GM12878 (cell line): ENCODE data around the gene ABCA13. TPM values are rescaled to one million over a fixed set of nuclear protein-coding genes. Genes with fewer than 3 reads are reported as not detected.

Source experiments
- ATAC-seq: fragments of 200-7000 bp; cut with Tn5 transposase; 3 replicates; pipeline ENCODE4 v1.9.1; 2020; ENCODE audit warnings: mild to moderate bottlenecking, moderate library complexity
- BruUV-seq: library from RNA; stranded (reverse); fragments of 400-500 nt; replicated peaks from 2 replicates; lab custom pipeline; 2021; lab: Mats Ljungman, UMichigan
- CTCF ChIA-PET: fragments of 300-600 bp; sonication (Branson Sonifier 250); formaldehyde crosslinking; extraction: SDS; loops from one replicate; lab custom pipeline; 2021; ENCODE audit warnings: inconsistent platforms; lab: Yijun Ruan, JAX
- POLR2A ChIA-PET: fragments of 350-600 bp; formaldehyde crosslinking; extraction: SDS; loops from one replicate; lab custom pipeline; 2021; ENCODE audit warnings: inconsistent platforms; lab: Charles Lee
- RAD21 ChIA-PET: fragments of 300-600 bp; sonication (Branson Sonifier 250); formaldehyde crosslinking; loops from one replicate; lab custom pipeline; 2023; ENCODE audit warnings: antibody characterized with exemption; ENCODE audit not compliant: unreplicated experiment; lab: Charles Lee
- SMC1A ChIA-PET: fragments of 300-600 bp; sonication (Branson Sonifier 250); formaldehyde crosslinking; loops from one replicate; lab custom pipeline; 2023; ENCODE audit not compliant: unreplicated experiment, uncharacterized antibody; lab: Charles Lee
- DNase-seq: peaks from one replicate; pipeline ENCODE4 v3.0.0-alpha.2; 2011; ENCODE audit warnings: low read depth, low spot score
- FAIRE-seq: peaks from 3 replicates; lab custom pipeline; 2011; peaks lifted over from hg19 to GRCh38; lab: Jason Lieb, UNC
- H2AFZ ChIP-seq: 2 replicates; pipeline ENCODE4 v1.6.0; 2011; ENCODE audit warnings: low read depth, low read length, control low read depth; ENCODE audit not compliant: control insufficient read depth
- H3K27ac ChIP-seq: 2 replicates; pipeline ENCODE4 v1.5.1; 2011; ENCODE audit warnings: control low read depth; ENCODE audit not compliant: control insufficient read depth, insufficient read depth
- H3K27me3 ChIP-seq, 2 experiments: replicated peaks in 1 of 2; 2 replicates each; pipeline versions ENCODE4 v1.6.0 to v1.6.1; 2011; ENCODE audit warnings: low read length in 1 of 2; ENCODE audit not compliant: control insufficient read depth in 2 of 2, insufficient read depth in 2 of 2
- H3K36me3 ChIP-seq, 2 experiments: 2 replicates each; pipeline ENCODE4 v1.5.1; 2011; ENCODE audit warnings: low read length in 1 of 2; ENCODE audit not compliant: control insufficient read depth in 2 of 2, insufficient read depth in 2 of 2
- H3K4me1 ChIP-seq: 2 replicates; pipeline ENCODE4 v1.6.1; 2011; ENCODE audit warnings: mild to moderate bottlenecking, low read length, moderate library complexity, mixed read lengths; ENCODE audit not compliant: control insufficient read depth, insufficient read depth
- H3K4me2 ChIP-seq: 2 replicates; pipeline ENCODE4 v1.6.0; 2011; ENCODE audit warnings: control low read depth; ENCODE audit not compliant: control insufficient read depth, insufficient read depth
- H3K4me3 ChIP-seq: fragments of 200-600 bp; sonication (generic); 2 replicates; pipeline ENCODE4 v1.5.1; 2016
- H3K79me2 ChIP-seq: 2 replicates; pipeline ENCODE4 v1.6.0; 2011; ENCODE audit warnings: low read length; ENCODE audit not compliant: control insufficient read depth, insufficient read depth
- H3K9ac ChIP-seq: 2 replicates; pipeline ENCODE4 v1.8.0; 2011; ENCODE audit warnings: low read length, control low read depth, mixed read lengths; ENCODE audit not compliant: control insufficient read depth, insufficient read depth
- H3K9me3 ChIP-seq: replicated peaks from 3 replicates; pipeline ENCODE4 v1.5.1; 2011; ENCODE audit warnings: mild to moderate bottlenecking, low read length; ENCODE audit not compliant: control insufficient read depth, insufficient read depth
- H4K20me1 ChIP-seq: 2 replicates; pipeline ENCODE4 v1.6.0; 2011; ENCODE audit not compliant: control insufficient read depth, insufficient read depth
- BMI1 ChIP-seq: fragments of 450-650 bp; IDR thresholded peaks from 2 replicates; pipeline ENCODE4 v1.6.1; 2016; ENCODE audit warnings: mild to moderate bottlenecking, moderate library complexity, borderline replicate concordance
- HDAC2 ChIP-seq: fragments of 200-600 bp; sonication (generic); IDR thresholded peaks from 2 replicates; pipeline ENCODE4 v1.6.1; 2017
- IRF4 ChIP-seq: IDR thresholded peaks from 2 replicates; pipeline ENCODE4 v1.6.1; 2011; ENCODE audit warnings: low read depth, low read length
- NBN ChIP-seq: fragments of 450-650 bp; IDR thresholded peaks from 2 replicates; pipeline ENCODE4 v1.6.1; 2016
- NRF1 ChIP-seq: conservative IDR thresholded peaks from 2 replicates; pipeline ENCODE4 v1.6.1; 2011; ENCODE audit warnings: mild to moderate bottlenecking, low read depth, low read length, improper control_type of control experiment
- RAD21 ChIP-seq: IDR thresholded peaks from 2 replicates; pipeline ENCODE4 v1.6.1; 2011; ENCODE audit warnings: mild to moderate bottlenecking, low read depth, low read length, moderate library complexity; ENCODE audit not compliant: insufficient read depth
- SMAD1 ChIP-seq: fragments of 450-650 bp; IDR thresholded peaks from 2 replicates; pipeline ENCODE4 v1.6.1; 2018; ENCODE audit warnings: mild to moderate bottlenecking, low read depth; ENCODE audit not compliant: partially characterized antibody
- SP1 ChIP-seq: IDR thresholded peaks from one replicate; pipeline ENCODE4 v1.6.1; 2011; ENCODE audit warnings: low read depth, low read length
- SPI1 ChIP-seq: IDR thresholded peaks from 2 replicates; pipeline ENCODE4 v1.6.1; 2011; ENCODE audit warnings: low read depth, mild to moderate bottlenecking, low read length, moderate library complexity, borderline replicate concordance; ENCODE audit not compliant: insufficient read depth
- STAT3 ChIP-seq: IDR thresholded peaks from 2 replicates; pipeline ENCODE4 v1.6.1; 2011; ENCODE audit warnings: low read depth, low read length, improper control_type of control experiment
- TCF7 ChIP-seq: IDR thresholded peaks from 2 replicates; pipeline ENCODE4 v1.6.1; 2014; ENCODE audit warnings: antibody characterized with exemption, borderline replicate concordance
- WGBS: methylation state at CpG from one replicate; pipeline ENCODE4 v1.1.6; 2016; ENCODE audit warnings: low lambda C conversion rate; ENCODE audit not compliant: insufficient replicate concordance, insufficient coverage; ENCODE audit errors: missing lambda C conversion rate; 5-methylcytosine and 5-hydroxymethylcytosine counted together
- in situ Hi-C: fragments of 300-500 bp; cut with MboI; formaldehyde crosslinking; loops from 9 replicates; pipeline ENCODE4 v1.14.3; 2018; ENCODE audit warnings: mixed read lengths
- intact Hi-C: fragments of 100-400 bp; cut with micrococcal nuclease; formaldehyde crosslinking; loops from one replicate; pipeline ENCODE4 v1.14.2; 2022; ENCODE audit not compliant: unreplicated experiment
- polyA plus RNA-seq, 11 experiments: library from polyadenylated mRNA; depleted of rRNA in 4 of 11; unstranded in 6 of 11; stranded (reverse) in 5 of 11; fragments of >200 nt; fragmentation: Nextera tagmentation in 4 of 11; fragmentation: Illumina TruSeq in 1 of 11; extraction: Ambion mirVana in 4 of 11; extraction: Trizol in 1 of 11; gene quantifications; 1 replicate in 1 of 11; 2 replicates in 10 of 11; pipeline versions ENCODE4 v1.2.1 to v1.2.3, GENCODE V29; 2011 to 2016; ENCODE audit warnings: inconsistent platforms in 2 of 11, missing spikeins in 2 of 11, low read depth in 1 of 11
- total RNA-seq, 4 experiments: library from RNA; depleted of rRNA in 3 of 4; stranded (reverse); fragments of >200 nt in 3 of 4; fragmentation: Illumina TruSeq in 1 of 4; extraction: Trizol in 1 of 4; gene quantifications; 2 replicates each; pipeline versions ENCODE4 v1.2.1 to v1.2.3, GENCODE V29; 2013 to 2021
- TF ChIP-seq, protein P1 (sequence below): fragments of 450-650 bp; IDR thresholded peaks from 2 replicates; pipeline ENCODE4 v1.6.1; 2017; ENCODE audit warnings: mild to moderate bottlenecking

ABCA13 gene
- total and polyA plus RNA-seq, 10 of the 15 experiments (the other 5 are each of a cell fraction or from before 2014, with no cell fraction given) = under 0.01 to 0.98 (median 0.04) TPM; not detected in 2

DNA sequence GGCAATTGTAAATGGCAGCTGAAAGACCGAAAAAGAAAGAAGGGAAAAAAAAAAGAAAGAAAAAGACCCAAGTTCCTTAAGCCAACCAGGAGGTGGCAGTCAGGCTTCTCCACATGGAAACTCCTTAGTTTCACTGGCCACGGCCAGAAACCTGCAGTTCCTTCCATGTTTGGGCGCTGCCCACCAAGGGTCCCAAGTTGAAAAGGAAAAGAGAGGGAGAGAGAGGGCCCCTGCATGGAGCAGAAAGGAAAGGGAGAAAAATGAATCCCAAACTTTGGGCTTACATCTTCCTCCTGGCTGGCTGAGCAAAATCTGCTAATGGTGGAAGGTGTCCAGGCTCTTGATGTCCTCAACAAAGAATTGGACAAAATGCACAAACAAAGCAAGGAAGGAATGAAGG, 31.8 kb upstream of the ABCA13 start:
- Histone ChIP-seq H3K4me2 (no peak overlapping the region), H3K9me3 (no peaks in the 10 kb centered on the region), H3K9ac (no peak overlapping the region), H4K20me1 (no peaks in the 10 kb centered on the region), H3K27me3 (peaks cover 0 to 1% of the 10 kb centered on the region in 2 experiments; a peak in 3 of 4 replicates), H3K4me3 (no peak overlapping the region), H3K79me2 (no peaks in the 10 kb centered on the region), H3K27ac (no peak overlapping the region), H3K36me3 (no peaks in the 10 kb centered on the region), H3K4me1 (no peaks in the 10 kb centered on the region), H2AFZ (no peak overlapping the region)
- SMC1A ChIA-PET = interaction anchor here (1.1 kb wide), 1 partner anchor 154 kb away, joined by 3 read pairs; no protein-coding TSS in a partner anchor
- TF ChIP-seq HDAC2 = no peak
- TF ChIP-seq RAD21 = peak; percentile 12; the same call in 1 of the 2 replicates
- ATAC-seq (no peak), FAIRE-seq (no peak), DNase-seq (no peak)
- CTCF ChIA-PET = no interaction called here
- in situ Hi-C loops = no loop called here
- RAD21 ChIA-PET = no interaction called here
- POLR2A ChIA-PET = no interaction called here
- intact Hi-C loops = no loop called here
- BruUV-seq = no TSS peak
- 0% methylated on average over 3 of the region's 3 CpGs for WGBS

DNA sequence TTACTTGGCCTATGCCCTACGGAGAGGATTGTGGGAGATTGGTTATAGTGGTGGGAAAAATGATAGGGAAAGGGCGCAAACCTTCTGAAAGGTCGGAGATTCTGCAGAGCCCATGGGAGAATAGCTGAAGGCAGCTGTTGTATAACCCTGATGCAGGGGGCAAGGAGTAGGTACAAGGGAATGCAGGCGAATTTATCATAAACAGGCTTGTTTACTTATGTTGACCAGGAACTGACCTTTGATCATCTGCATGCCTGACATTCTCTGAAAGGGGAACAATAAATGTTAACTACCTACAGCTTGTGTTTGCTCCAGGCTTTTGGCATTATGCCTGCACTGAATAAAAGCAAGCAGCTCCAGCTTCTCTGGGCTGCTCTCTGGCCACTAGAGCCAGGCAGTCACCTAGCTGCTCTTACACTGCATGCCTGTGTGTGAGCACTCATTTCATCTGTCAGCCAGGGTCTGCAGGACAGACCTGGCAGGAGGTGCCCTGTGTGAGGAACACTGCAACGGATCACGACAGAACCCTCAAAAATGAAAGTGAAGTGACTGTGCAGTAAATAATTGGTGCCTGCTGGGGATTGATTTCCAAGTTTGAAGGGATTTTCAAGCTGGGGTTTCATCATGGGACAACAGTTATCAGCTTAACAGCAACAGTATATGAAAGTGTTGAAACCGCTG, 31.1 kb upstream of the ABCA13 start:
- TF ChIP-seq BMI1 = no peak
- no peak for TF ChIP-seq SPI1
- TF ChIP-seq SMAD1 = no peak
- no peak for TF ChIP-seq IRF4
- no peak for TF ChIP-seq NBN
- no peak for TF ChIP-seq TCF7
- no peak for TF ChIP-seq SP1
- TF ChIP-seq, protein P1, sequence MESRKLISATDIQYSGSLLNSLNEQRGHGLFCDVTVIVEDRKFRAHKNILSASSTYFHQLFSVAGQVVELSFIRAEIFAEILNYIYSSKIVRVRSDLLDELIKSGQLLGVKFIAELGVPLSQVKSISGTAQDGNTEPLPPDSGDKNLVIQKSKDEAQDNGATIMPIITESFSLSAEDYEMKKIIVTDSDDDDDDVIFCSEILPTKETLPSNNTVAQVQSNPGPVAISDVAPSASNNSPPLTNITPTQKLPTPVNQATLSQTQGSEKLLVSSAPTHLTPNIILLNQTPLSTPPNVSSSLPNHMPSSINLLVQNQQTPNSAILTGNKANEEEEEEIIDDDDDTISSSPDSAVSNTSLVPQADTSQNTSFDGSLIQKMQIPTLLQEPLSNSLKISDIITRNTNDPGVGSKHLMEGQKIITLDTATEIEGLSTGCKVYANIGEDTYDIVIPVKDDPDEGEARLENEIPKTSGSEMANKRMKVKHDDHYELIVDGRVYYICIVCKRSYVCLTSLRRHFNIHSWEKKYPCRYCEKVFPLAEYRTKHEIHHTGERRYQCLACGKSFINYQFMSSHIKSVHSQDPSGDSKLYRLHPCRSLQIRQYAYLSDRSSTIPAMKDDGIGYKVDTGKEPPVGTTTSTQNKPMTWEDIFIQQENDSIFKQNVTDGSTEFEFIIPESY = no peak
- TF ChIP-seq NRF1 = no peak
- TF ChIP-seq STAT3 = no peak
- Histone ChIP-seq H2AFZ (no peak overlapping the region), H3K4me1 (no peaks in the 10 kb centered on the region), H3K4me2 (no peak overlapping the region), H4K20me1 (no peaks in the 10 kb centered on the region), H3K36me3 (no peaks in the 10 kb centered on the region), H3K9ac (no peak overlapping the region), H3K79me2 (no peaks in the 10 kb centered on the region), H3K9me3 (no peaks in the 10 kb centered on the region), H3K4me3 (no peak overlapping the region), H3K27ac (no peak overlapping the region), H3K27me3 (peaks cover 0 to 2% of the 10 kb centered on the region in 2 experiments; a peak in 3 of 4 replicates)
- CTCF ChIA-PET = no interaction called here
- SMC1A ChIA-PET = interaction anchor here (1.1 kb wide), 1 partner anchor 155 kb away, joined by 3 read pairs; no protein-coding TSS in a partner anchor
- POLR2A ChIA-PET = no interaction called here
- no TSS peak for BruUV-seq
- RAD21 ChIA-PET = no interaction called here
- DNase-seq = no peak
- in situ Hi-C loops (no loop called here), intact Hi-C loops (no loop called here)
- no peak for ATAC-seq
- 31% methylated on average over 7 of the region's 7 CpGs for WGBS
- no peak for FAIRE-seq
